A549 (cell line): ENCODE results near the gene JDP2. TPM values are rescaled to one million over a fixed set of nuclear protein-coding genes. Genes with fewer than 3 reads are reported as not detected.

ENCODE experiments used
- ATAC-seq, 2 experiments: fragments of 200-7000 bp in 1 of 2; fragments of >200 bp in 1 of 2; cut with Nextera tagmentation in 1 of 2; cut with Tn5 transposase in 1 of 2; 3 replicates each; pipeline versions ENCODE4 v1.8.0 to v1.9.1; 2018 to 2020; ENCODE audit warnings: mild to moderate bottlenecking in 1 of 2, moderate library complexity in 1 of 2
- CTCF ChIA-PET: fragments of 300-600 bp; sonication (Branson Sonifier 250); formaldehyde crosslinking; extraction: SDS; loops from one replicate; lab custom pipeline; 2021; ENCODE audit warnings: antibody characterized with exemption, inconsistent platforms; lab: Yijun Ruan, JAX
- POLR2A ChIA-PET: fragments of 350-600 bp; formaldehyde crosslinking; extraction: SDS; loops from one replicate; lab custom pipeline; 2021; ENCODE audit warnings: antibody characterized with exemption, inconsistent platforms; lab: Yijun Ruan, JAX
- DNase-seq, 2 experiments: peaks; one replicate each; pipeline versions ENCODE4 v3.0.0 to v3.0.0-alpha.2; 2011 to 2016; ENCODE audit warnings: low read depth in 1 of 2, low spot score in 1 of 2
- FAIRE-seq: peaks from 2 replicates; lab custom pipeline; 2011; peaks lifted over from hg19 to GRCh38; lab: Jason Lieb, UNC
- H3K27ac ChIP-seq, 2 experiments: fragments of >200 bp; sonication (Bioruptor Twin); formaldehyde crosslinking; 3 replicates each; pipeline ENCODE4 v1.5.1; 2016 to 2017
- H3K4me1 ChIP-seq: fragments of >200 bp; sonication (Bioruptor Twin); formaldehyde crosslinking; 3 replicates; pipeline ENCODE4 v1.6.1; 2016
- H3K4me2 ChIP-seq: fragments of >200 bp; sonication (Bioruptor Twin); formaldehyde crosslinking; 3 replicates; pipeline ENCODE4 v1.6.1; 2016
- H3K4me3 ChIP-seq: fragments of >200 bp; sonication (Bioruptor Twin); formaldehyde crosslinking; 3 replicates; pipeline ENCODE4 v1.5.1; 2016
- H3K9me3 ChIP-seq: fragments of >200 bp; sonication (Bioruptor Twin); formaldehyde crosslinking; 3 replicates; pipeline ENCODE4 v1.6.1; 2016
- BHLHE40 ChIP-seq: IDR thresholded peaks from 2 replicates; pipeline ENCODE4 v1.6.1; 2012; ENCODE audit warnings: low read depth, low read length, inconsistent platforms
- CBX2 ChIP-seq: fragments of 200-600 bp; sonication (generic); IDR thresholded peaks from 2 replicates; pipeline ENCODE4 v1.6.1; 2016; ENCODE audit warnings: low read depth, mild to moderate bottlenecking, borderline replicate concordance
- CBX8 ChIP-seq: fragments of 200-600 bp; sonication (generic); IDR thresholded peaks from 2 replicates; pipeline ENCODE4 v1.6.1; 2016
- CEBPB ChIP-seq, 2 experiments: fragments of >200 bp in 1 of 2; sonication (Bioruptor Twin) in 1 of 2; formaldehyde crosslinking in 1 of 2; IDR thresholded peaks; 2 replicates each; pipeline ENCODE4 v1.6.1; 2012 to 2016
- ESRRA ChIP-seq: fragments of 150-350 bp; IDR thresholded peaks from 2 replicates; pipeline ENCODE4 v1.6.1; 2014; ENCODE audit warnings: mild to moderate bottlenecking, low read length, borderline replicate concordance
- FOSB ChIP-seq: fragments of 250-450 bp; sonication (Bioruptor Pico); IDR thresholded peaks from 2 replicates; pipeline ENCODE4 v1.5.0; 2020; ENCODE audit warnings: mild to moderate bottlenecking, moderate library complexity
- HDAC2 ChIP-seq: fragments of 200-600 bp; sonication (generic); IDR thresholded peaks from 2 replicates; pipeline ENCODE4 v1.6.1; 2016
- HOXA7 ChIP-seq: fragments of 250-450 bp; sonication (Bioruptor Pico); IDR thresholded peaks from 2 replicates; pipeline ENCODE4 v1.5.0; 2020; ENCODE audit warnings: mild to moderate bottlenecking, moderate library complexity
- HOXB5 ChIP-seq: fragments of 250-450 bp; sonication (Bioruptor Pico); IDR thresholded peaks from 2 replicates; pipeline ENCODE4 v1.5.0; 2020; ENCODE audit warnings: mild to moderate bottlenecking, moderate library complexity
- JUN ChIP-seq, 2 experiments: fragments of >200 bp; sonication (Bioruptor Twin); formaldehyde crosslinking; IDR thresholded peaks; 2 replicates in 1 of 2; 3 replicates in 1 of 2; pipeline ENCODE4 v1.6.1; 2016 to 2017
- KDM5A ChIP-seq: fragments of 200-600 bp; sonication (generic); IDR thresholded peaks from 2 replicates; pipeline ENCODE4 v1.6.1; 2016; ENCODE audit warnings: antibody characterized with exemption, mild to moderate bottlenecking
- MYC ChIP-seq: IDR thresholded peaks from 2 replicates; pipeline ENCODE4 v1.6.1; 2012; ENCODE audit warnings: mild to moderate bottlenecking, inconsistent platforms, low read length, improper control_type of control experiment, borderline replicate concordance
- NFE2L2 ChIP-seq: fragments of 150-350 bp; conservative IDR thresholded peaks from 2 replicates; pipeline ENCODE4 v1.6.1; 2014; ENCODE audit warnings: low read length
- NPAS2 ChIP-seq: fragments of 250-450 bp; sonication (Bioruptor Pico); IDR thresholded peaks from 2 replicates; pipeline ENCODE4 v1.8.0; 2022; ENCODE audit warnings: mild to moderate bottlenecking, moderate library complexity, borderline replicate concordance
- PHF8 ChIP-seq: fragments of 200-600 bp; sonication (generic); IDR thresholded peaks from 2 replicates; pipeline ENCODE4 v1.6.1; 2016; ENCODE audit warnings: low read depth, mild to moderate bottlenecking, antibody characterized with exemption, moderate library complexity, borderline replicate concordance
- POLR2A ChIP-seq: IDR thresholded peaks from 2 replicates; pipeline ENCODE4 v1.6.1; 2012; ENCODE audit warnings: mild to moderate bottlenecking, low read length
- POLR2AphosphoS2 ChIP-seq: conservative IDR thresholded peaks from 2 replicates; pipeline ENCODE4 v1.6.1; 2012; ENCODE audit warnings: low read length, improper control_type of control experiment, inconsistent platforms
- RCOR1 ChIP-seq: fragments of 150-350 bp; IDR thresholded peaks from 2 replicates; pipeline ENCODE4 v1.6.1; 2014; ENCODE audit warnings: antibody characterized with exemption, low read length, low read depth
- RFX5 ChIP-seq: fragments of 450-650 bp; IDR thresholded peaks from 2 replicates; pipeline ENCODE4 v1.7.1; 2014; ENCODE audit warnings: antibody characterized with exemption, mild to moderate bottlenecking, moderate library complexity
- RNF2 ChIP-seq: fragments of 200-600 bp; sonication (generic); IDR thresholded peaks from 2 replicates; pipeline ENCODE4 v1.6.1; 2016; ENCODE audit warnings: low read depth, mild to moderate bottlenecking, antibody characterized with exemption, moderate library complexity, borderline replicate concordance
- SMC3 ChIP-seq: fragments of >200 bp; sonication (Bioruptor Twin); formaldehyde crosslinking; IDR thresholded peaks from 3 replicates; pipeline ENCODE4 v1.6.1; 2018; ENCODE audit warnings: inconsistent platforms
- ZSCAN20 ChIP-seq: fragments of 250-450 bp; sonication (Bioruptor Pico); IDR thresholded peaks from 2 replicates; pipeline ENCODE4 v1.8.0; 2022; ENCODE audit warnings: mild to moderate bottlenecking, moderate library complexity
- WGBS: methylation state at CpG from one replicate; pipeline ENCODE4 v1.1.6; 2017; ENCODE audit errors: missing lambda C conversion rate; 5-methylcytosine and 5-hydroxymethylcytosine counted together
- polyA plus RNA-seq, 4 experiments: library from polyadenylated mRNA; depleted of rRNA in 3 of 4; stranded (reverse); fragments of >200 nt; fragmentation: RNase III in 1 of 4; extraction: RNeasy Plus Mini Kit Qiagen cat#74134 plus additional on column Dnase treatment in 1 of 4; gene quantifications; 2 replicates in 3 of 4; 3 replicates in 1 of 4; pipeline ENCODE4 v1.2.3, GENCODE V29; 2011 to 2017
- TF ChIP-seq, protein P1 (sequence below): fragments of 250-450 bp; sonication (Bioruptor Pico); IDR thresholded peaks from 2 replicates; pipeline ENCODE4 v1.5.0; 2021; ENCODE audit warnings: mild to moderate bottlenecking, moderate library complexity, borderline replicate concordance
- TF ChIP-seq, protein P2 (sequence below): IDR thresholded peaks from 2 replicates; pipeline ENCODE4 v1.6.1; 2012; ENCODE audit warnings: low read depth, borderline replicate concordance
- TF ChIP-seq, protein P3 (sequence below): fragments of 150-350 bp; IDR thresholded peaks from 2 replicates; pipeline ENCODE4 v1.6.1; 2014; ENCODE audit warnings: low read depth, mild to moderate bottlenecking, low read length
- TF ChIP-seq, protein P4 (sequence below): IDR thresholded peaks from 2 replicates; pipeline ENCODE4 v1.6.1; 2012
- TF ChIP-seq, protein P5 (sequence below): IDR thresholded peaks from 2 replicates; pipeline ENCODE4 v1.6.1; 2012

JDP2 gene
- polyA plus RNA-seq, 2 of the 4 experiments (the other 2 are of a cell fraction), result 22.4 to 31.2 TPM

DNA sequence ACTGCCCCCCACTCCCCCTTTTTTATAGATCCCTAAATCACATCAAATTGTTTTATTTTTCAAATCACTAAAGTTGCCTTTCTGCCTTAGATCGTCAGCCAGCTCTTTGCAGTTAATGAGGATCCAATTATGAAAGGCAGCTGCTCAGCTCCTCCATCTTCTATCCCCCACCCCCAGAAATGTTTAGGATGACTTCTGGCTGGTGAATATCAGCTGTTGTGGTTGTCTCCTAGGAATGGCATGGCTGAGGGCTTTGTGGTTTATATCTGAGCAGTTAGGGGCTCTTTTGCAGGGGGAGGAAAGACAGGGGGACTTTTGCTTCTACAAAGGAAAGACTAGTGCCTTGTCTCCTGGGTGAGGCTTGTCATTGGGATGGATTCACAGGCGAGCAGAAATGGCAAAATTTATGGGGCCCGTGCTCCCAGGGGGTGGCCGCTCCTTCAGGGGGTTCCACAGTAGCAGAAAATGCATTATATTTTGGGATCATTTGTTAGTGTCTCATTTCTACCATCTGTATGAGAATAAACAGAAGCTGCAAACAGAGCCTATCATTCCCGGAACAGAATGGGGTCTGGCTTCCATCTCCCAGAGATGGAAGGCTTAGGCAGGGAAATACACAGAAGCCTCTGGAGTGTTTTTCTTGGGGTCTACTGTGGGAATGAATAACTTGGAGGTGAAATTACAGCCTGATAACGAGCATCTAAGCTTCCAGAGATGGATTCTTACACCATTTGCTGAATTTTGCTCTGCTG, 6.5 kb downstream of the JDP2 start:
- CTCF ChIA-PET, result interaction anchor here (0.6 to 5.8 kb wide), 6 partner anchors 23 to 130 kb away, joined by 3 to 24 read pairs (median 5); no protein-coding TSS in a partner anchor
- H3K4me1 ChIP-seq, result peaks cover 29% of the 10 kb centered on the region
- H3K4me2 ChIP-seq, result no peak overlapping the region
- POLR2A ChIA-PET, result no interaction called here
- H3K27ac ChIP-seq, result no peak overlapping the region
- no peak for TF ChIP-seq HOXB5
- TF ChIP-seq HDAC2, result no peak
- TF ChIP-seq NFE2L2, result no peak
- no peak for TF ChIP-seq HOXA7 (CRISPR knock-in tag)
- TF ChIP-seq, protein P1, sequence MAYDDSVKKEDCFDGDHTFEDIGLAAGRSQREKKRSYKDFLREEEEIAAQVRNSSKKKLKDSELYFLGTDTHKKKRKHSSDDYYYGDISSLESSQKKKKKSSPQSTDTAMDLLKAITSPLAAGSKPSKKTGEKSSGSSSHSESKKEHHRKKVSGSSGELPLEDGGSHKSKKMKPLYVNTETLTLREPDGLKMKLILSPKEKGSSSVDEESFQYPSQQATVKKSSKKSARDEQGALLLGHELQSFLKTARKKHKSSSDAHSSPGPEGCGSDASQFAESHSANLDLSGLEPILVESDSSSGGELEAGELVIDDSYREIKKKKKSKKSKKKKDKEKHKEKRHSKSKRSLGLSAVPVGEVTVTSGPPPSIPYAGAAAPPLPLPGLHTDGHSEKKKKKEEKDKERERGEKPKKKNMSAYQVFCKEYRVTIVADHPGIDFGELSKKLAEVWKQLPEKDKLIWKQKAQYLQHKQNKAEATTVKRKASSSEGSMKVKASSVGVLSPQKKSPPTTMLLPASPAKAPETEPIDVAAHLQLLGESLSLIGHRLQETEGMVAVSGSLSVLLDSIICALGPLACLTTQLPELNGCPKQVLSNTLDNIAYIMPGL (CRISPR knock-in tag), result no peak
- no peak for TF ChIP-seq KDM5A
- TF ChIP-seq POLR2AphosphoS2, result no peak
- no peak for TF ChIP-seq PHF8
- TF ChIP-seq CBX2, result no peak
- TF ChIP-seq RFX5, result no peak
- no peak for TF ChIP-seq POLR2A
- no peak for TF ChIP-seq ZSCAN20 (CRISPR knock-in tag)
- TF ChIP-seq RNF2, result no peak
- no peak for TF ChIP-seq ESRRA
- no peak for TF ChIP-seq FOSB
- no peak for TF ChIP-seq CEBPB (IDR thresholded peaks at IDR 0.05)
- TF ChIP-seq, protein P2, sequence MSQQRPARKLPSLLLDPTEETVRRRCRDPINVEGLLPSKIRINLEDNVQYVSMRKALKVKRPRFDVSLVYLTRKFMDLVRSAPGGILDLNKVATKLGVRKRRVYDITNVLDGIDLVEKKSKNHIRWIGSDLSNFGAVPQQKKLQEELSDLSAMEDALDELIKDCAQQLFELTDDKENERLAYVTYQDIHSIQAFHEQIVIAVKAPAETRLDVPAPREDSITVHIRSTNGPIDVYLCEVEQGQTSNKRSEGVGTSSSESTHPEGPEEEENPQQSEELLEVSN, result no peak
- no peak for ATAC-seq
- no peaks in the 10 kb centered on the region for H3K9me3 ChIP-seq
- 97% methylated on average over 6 of the region's 6 CpGs for WGBS
- DNase-seq, result no peak
- no peak for FAIRE-seq
- no peak overlapping the region for H3K4me3 ChIP-seq

DNA sequence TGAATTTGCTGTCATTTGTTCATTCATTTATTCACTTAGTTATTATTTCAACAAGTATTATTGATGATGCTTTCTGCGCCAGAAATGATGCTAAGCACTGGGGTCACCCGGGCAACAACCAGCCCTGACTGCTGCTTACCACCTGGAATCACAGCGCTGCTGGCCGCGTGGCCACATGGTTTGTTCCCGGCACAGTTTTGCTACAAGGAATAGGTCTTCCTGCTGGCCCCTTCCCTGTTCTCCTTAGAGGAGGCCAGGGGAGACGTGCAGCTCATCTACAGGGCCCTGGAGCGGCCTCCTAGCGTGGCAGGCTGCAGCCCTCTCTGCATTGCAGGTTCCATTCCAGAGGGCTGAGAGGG, 7.0 kb downstream of the JDP2 start:
- no peak overlapping the region for H3K27ac ChIP-seq
- TF ChIP-seq MYC, result no peak
- no peak for TF ChIP-seq HOXB5
- TF ChIP-seq CBX8, result no peak
- TF ChIP-seq RCOR1, result no peak
- no peak for TF ChIP-seq SMC3
- TF ChIP-seq, protein P3, sequence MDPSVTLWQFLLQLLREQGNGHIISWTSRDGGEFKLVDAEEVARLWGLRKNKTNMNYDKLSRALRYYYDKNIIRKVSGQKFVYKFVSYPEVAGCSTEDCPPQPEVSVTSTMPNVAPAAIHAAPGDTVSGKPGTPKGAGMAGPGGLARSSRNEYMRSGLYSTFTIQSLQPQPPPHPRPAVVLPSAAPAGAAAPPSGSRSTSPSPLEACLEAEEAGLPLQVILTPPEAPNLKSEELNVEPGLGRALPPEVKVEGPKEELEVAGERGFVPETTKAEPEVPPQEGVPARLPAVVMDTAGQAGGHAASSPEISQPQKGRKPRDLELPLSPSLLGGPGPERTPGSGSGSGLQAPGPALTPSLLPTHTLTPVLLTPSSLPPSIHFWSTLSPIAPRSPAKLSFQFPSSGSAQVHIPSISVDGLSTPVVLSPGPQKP, result no peak
- no peak for TF ChIP-seq NPAS2 (CRISPR knock-in tag)
- TF ChIP-seq RNF2, result no peak
- TF ChIP-seq, protein P4, sequence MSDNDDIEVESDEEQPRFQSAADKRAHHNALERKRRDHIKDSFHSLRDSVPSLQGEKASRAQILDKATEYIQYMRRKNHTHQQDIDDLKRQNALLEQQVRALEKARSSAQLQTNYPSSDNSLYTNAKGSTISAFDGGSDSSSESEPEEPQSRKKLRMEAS, result no peak
- TF ChIP-seq, protein P5, sequence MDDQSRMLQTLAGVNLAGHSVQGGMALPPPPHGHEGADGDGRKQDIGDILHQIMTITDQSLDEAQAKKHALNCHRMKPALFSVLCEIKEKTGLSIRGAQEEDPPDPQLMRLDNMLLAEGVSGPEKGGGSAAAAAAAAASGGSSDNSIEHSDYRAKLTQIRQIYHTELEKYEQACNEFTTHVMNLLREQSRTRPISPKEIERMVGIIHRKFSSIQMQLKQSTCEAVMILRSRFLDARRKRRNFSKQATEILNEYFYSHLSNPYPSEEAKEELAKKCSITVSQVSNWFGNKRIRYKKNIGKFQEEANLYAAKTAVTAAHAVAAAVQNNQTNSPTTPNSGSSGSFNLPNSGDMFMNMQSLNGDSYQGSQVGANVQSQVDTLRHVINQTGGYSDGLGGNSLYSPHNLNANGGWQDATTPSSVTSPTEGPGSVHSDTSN, result no peak
- TF ChIP-seq BHLHE40, result no peak
- TF ChIP-seq JUN (IDR thresholded peaks at IDR 0.05), result no peak
- FAIRE-seq (no peak), ATAC-seq (no peak), DNase-seq (no peak)
- no peaks in the 10 kb centered on the region for H3K9me3 ChIP-seq
- H3K4me1 ChIP-seq, result peaks cover 23% of the 10 kb centered on the region
- ChIA-PET CTCF (interaction anchor here (0.6 to 5.8 kb wide), 4 partner anchors 13 to 127 kb away, joined by 5 to 24 read pairs (median 5); no protein-coding TSS in a partner anchor), POLR2A (no interaction called here)
- H3K4me3 ChIP-seq, result no peak overlapping the region
- 96% methylated on average over 9 of the region's 9 CpGs for WGBS
- H3K4me2 ChIP-seq, result no peak overlapping the region
